Effector CD4-positive, alpha-beta T cell (primary cell): Measurements from ENCODE around the gene LHFPL4. TPM values are rescaled to one million over a fixed set of nuclear protein-coding genes. Genes with fewer than 3 reads are reported as not detected.
"Not testable (repeated sequence)": the region's sequence is repeated elsewhere in the genome, so short reads cannot be mapped to it uniquely, and the experiment has no call there.

Experiments used
- DNase-seq: peaks from one replicate; pipeline ENCODE4 v3.0.0-alpha.2; 2020
- total RNA-seq: gene quantifications from one replicate; lab custom pipeline; 2026; lab: John Stamatoyannopoulos, UW

LHFPL4 gene
- not detected for total RNA-seq

DNA sequence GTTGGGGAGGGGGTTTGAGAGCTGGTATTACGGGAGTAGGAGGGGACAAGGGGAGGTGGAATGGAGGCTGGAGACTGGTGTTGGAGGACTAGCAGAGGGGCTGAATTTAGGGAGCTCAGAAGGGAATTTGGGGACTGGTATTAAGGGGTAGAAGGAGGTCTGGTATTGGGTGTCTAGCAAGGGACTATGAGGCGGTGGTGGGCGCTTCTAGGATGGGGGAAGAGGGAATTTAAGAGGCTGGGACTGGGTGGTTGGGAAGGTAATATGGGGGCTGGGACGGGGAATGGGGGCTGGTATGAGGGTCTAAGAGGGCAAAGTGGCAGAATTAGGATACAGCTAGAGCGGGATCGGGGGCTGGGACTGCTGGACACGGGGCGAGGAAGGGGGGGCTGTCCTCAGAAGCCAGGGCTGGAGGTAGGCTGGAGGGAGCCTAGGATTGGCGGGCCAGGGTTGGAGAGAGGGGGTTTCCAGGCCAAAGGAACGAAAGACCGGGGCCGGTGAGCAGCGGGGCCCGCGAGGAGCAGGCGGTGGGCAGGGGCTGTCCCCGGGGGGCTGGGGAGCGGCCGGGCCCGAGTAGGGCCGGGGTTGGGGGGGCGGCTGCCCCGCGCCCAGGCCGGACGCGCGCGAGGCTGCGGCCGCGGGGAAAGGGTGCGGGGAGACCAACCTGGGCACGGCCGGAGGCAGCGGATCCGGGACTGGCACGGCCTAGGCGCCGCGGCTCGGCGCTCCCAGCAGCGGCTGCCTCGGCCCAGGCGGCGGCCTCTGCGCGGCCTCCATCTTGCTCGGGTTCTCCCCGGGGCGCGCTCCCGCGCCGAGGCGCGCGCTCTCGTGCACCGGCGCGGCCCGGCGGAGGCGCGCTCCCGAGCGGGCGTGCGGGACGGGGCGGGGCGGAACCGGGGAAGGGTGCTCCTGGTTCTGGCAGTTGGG lies at the start of gene LHFPL4:
TSS of gene LHFPL4 (minus strand) at position 802 of the 927 bp plus-strand sequence. CDS start 1,143 bp downstream, outside the sequence.
- DNase-seq: no peak

DNA sequence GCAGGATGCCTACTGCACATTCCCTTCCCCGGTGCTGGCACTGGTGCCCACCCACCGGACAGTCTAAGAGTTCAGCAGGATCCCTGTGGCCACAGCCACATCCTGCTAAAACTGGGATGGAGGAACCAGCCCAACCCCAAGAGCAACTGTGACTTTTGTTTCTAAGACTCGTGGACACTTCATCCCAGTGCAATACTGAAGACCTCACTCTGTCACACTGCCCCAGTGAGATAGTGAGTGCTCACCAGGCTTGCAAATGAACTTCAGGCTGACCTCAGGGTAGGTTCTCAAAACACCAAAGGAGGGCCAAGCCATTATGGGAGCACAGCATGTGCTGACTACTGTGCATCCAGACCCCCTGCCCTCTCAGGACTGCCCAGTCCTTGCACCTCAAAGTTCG lies 49.0 kb upstream of the LHFPL4 start:
- no peak for DNase-seq

DNA sequence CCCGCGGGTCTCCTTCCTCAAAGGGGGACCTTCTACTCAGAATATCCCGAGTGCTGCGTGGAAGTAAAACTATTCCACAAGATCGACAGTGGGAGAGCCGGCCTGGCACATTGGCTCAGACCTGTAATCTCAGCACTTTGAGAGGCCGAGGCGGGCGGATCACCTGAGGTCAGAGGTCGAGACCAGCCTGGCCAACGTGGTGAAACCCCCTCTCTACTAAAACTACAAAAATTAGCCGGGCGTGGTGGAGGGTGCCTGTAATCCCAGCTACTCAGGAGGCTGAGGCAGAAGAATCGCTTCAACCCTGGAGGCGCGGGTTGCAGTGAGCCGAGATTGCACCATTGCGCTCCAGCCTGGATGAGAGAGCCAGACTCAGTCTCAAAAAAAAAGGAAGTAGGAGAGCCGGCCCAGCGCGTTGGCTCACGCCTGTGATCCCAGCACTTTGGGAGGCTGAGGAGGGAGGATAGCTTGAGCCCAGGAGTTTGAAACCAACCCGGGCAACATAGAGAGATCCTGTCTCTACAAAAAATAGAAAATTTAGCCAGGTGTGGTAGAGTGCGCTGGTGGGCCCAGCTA lies 47.5 kb upstream of the LHFPL4 start:
- not testable (repeated sequence) for DNase-seq

DNA sequence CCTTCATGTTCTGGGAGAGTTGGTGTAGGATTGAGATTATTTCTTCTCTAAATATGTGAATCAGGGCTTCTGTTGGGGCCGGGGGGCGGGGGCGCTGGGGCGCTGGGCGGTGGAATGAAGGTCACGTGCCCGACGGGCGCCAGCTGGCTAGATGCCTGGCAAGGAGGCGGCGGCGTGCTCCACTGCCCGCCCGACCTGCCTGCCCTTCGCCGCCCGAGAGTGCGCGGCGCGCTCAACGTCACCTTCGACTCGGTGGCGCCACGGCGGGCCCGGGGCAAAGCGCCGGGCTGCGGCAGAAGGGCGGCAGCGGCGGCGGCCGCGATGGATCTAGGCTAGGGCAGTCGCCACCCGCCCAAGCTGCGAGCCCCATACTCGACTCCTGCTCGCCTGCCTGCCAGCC lies 47.0 kb upstream of the LHFPL4 start:
- no peak for DNase-seq

DNA sequence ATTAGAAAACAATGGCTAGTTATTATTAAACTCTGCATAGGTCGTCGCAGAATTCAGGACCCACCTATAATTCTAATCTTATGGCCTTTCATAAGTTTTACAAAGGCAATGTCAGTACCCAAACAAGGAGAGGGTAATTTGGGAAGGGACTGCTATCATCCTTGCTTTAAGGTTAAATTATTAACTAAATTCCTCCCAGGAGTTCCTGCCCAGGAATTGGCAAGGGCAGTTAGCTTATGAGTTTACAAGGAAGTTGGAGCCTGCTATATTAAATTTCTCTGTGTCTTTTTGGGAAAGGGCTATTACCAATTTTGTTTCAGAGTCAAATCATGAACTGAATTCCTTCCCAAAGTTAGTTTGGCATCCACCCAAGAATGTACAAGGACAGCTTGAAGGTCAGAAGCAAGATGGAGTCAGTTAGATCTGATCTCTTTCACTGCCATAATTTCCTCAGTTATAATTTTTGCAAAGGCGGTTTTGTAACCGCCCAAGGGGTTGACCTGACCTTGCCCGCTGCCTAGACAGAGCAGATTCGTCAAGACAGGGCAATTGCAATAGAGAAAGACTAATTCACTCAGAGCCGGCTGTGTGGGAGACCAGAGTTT lies 45.3 kb upstream of the LHFPL4 start:
- no peak for DNase-seq

DNA sequence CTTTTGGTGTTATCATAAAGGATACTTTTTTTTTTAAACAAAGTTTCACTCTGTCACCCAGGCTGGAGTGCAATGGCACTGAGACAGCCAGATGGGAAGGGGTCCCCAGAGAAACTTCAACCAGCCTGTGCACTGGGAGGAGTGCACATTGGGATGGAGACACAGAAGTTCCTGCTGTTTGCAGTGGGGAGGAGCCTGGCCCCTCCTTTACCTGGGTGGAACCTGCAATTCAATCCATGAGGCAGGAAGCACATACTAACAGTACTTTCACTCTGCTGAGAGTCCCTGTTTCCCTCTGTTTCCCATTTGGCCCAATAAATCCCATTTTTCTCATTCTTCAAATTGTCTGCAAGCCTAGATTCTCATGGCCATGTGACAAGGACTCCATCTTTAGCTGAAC lies 42.3 kb upstream of the LHFPL4 start:
- DNase-seq: no peak

DNA sequence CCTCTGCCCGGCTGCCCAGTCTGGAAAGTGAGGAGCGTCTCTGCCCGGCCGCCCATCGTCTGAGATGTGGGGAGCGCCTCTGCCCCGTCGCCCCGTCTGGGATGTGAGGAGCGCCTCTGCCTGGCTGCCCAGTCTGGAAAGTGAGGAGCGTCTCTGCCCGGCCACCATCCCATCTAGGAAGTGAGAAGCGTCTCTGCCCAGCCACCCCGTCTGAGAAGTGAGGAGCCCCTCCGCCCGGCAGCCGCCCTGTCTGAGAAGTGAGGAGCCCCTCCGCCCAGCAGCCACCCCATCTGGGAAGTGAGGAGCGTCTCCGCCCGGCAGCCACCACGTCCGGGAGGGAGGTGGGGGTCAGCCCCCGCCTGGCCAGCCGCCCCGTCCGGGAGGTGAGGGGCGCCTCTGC lies 38.2 kb upstream of the LHFPL4 start:
- not testable (repeated sequence) for DNase-seq

DNA sequence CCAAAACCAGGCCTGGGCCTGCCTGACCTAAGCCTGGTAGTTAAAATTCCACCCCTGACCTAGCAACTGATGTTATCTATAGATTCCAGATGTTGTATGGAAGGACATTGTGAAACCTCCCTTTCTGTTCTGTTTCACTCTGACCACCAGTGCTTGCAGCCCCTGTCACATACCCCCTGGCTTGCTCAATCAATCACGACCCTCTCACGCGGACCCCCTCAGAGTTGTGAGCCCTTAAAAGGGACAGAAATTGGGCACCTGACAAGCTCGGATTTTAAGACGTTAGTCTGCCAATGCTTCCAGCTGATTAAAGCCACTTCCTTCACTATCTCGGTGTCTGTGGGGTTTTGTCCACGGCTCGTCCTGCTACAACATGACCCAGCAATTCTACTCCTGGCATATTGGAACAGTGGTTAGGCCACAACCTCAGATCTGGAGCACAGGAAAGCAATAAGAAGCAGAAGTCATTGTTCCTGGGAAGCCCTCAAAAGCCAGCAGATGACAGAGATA lies 36.7 kb upstream of the LHFPL4 start:
- no peak for DNase-seq

DNA sequence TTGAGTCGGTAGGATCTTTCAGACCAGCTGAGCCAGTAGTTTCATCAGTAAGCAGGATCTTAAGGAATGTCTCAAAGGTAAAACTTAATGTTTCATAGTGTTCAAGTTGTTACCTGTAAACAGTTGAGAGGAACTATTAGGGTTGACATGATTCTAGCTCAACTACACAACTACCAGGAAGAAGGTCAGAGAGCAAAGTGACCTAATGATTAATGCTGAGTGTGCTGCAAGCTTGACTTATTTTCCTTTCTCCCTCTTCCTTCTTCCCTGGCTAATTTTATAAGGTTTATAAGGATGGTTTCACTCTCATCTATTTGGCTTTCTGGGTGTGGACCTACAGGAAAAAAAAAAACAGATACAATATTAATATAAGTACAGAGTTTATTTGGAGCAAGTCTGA lies 30.2 kb upstream of the LHFPL4 start:
- no peak for DNase-seq

DNA sequence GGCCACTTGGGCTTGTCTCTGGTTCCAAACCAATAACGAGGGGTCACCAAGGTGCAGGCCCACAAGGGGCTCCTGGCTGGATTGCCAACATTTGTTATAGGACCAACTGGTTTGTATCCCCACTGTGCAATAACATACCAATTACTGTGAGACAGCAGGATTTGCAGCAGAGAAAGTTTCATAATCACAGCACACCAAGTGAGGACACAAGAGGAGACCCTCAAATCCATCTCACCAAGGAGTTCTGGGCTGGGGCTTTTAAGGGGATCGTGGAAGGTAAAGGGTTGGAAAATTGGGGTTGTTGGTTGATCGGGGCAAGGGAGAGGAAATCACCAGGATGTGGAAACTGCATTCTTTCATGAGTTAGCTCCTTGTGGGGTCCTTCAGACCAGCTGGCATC lies 29.7 kb upstream of the LHFPL4 start:
- no peak for DNase-seq

DNA sequence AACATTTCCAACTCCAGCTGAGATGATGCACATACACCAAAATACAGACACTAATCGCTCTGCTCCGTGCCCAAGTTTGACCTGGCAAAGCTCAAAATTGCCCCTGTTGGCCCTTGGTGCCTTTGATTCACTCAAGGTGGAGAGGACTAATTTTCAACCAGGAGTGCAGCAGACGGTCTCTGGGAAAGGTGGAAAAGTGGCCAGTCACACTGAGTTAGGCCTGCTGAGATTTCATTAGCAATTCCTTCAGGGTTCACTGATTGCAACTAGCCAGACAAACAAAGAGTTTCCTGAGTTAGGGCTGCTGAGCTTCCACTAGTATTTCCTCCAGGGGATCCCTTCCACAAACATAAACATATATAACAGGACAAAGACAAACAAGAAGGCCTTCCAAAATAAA lies 28.7 kb upstream of the LHFPL4 start:
- DNase-seq: no peak

DNA sequence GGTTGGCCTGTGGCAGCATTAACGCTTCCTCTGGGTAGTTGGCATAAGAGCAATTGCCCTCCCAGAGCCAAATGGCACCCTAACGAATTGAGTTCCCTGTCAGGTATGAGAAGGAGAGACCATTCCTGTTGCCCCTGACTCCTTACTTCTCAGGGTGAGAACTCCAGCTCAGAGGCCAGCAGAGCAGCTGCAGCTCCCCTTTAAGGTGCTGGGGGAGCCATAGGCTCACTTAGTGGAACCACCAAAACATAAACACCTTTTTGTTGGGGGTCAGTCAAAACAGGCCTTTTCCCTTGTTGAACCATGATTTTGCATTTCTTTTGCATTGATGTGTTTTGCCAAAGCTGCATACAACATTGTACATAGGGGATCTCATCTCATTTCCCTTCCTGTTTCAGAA lies 28.1 kb upstream of the LHFPL4 start:
- DNase-seq: no peak

DNA sequence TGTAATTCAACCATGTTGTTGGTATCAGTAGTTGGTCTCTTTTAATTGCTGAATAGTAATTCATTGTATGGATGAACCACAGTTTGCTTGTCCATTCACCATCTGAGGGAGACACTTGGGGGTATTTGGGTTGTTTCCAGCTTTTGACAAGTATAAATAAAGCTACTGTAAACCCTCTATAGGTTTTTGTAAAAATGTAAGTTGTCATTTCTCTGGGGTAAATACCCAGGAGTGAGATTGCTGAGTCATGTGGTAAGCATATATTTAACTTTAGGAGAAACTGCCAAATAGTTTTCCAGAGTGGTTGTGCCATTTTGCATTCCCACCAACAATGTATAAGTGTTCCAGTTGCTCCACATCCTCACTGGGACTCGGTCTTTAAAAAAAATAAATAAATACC lies 15.4 kb upstream of the LHFPL4 start:
- DNase-seq: no peak

DNA sequence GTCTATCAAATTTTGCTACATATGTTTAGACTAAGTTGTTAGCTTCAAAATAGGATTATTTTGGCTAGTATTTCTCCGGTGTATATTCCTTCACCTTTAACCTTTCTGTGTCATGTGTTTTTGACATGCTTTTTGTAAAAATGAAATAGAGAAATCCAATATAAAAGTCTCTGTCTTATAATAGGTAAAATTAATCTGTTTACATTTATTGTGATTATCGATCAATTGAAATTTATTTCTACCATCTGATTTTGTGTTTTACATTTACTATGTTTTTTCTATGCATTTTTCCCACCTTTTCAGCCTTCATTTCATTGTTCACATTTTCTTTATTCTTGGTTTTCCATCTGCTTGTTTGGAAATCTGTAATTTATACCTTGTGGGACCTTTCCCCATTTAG lies 11.7 kb upstream of the LHFPL4 start:
- no peak for DNase-seq

DNA sequence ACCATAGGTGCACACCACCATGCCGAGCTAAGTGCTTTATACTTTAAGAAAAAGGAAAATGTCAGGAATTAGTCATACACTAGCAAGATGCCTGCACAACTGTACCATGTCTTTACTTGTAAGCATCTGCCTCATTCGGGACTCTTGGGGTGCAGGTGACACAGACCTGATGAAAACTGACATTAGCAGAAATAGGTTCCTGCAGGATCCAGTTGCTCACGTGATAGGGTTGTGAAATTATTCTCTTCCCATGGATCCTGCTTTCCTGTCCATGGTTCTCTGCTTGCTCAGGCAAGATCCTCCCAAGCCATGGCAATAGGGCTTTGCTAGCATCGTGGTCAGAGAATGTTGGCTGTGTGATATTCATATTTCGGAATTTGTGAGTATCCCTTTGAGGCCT lies 10.2 kb upstream of the LHFPL4 start:
- no peak for DNase-seq

DNA sequence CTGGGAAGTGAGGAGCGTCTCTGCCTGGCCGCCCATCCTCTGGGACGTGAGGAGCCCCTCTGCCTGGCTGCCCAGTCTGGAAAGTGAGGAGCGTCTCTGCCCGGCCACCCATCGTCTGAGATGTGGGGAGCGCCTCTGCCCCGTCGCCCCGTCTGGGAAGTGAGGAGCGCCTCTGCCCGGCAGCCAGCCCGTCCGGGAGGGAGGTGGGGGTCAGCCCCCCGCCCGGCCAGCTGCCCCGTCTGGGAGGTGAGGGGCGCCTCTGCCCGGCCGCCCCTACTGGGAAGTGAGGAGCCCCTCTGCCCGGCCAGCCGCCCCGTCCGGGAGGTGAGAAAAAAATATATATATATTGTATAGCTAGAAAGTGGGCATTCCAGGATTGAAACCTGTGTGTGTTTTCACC lies 6.4 kb upstream of the LHFPL4 start:
- not testable (repeated sequence) for DNase-seq

DNA sequence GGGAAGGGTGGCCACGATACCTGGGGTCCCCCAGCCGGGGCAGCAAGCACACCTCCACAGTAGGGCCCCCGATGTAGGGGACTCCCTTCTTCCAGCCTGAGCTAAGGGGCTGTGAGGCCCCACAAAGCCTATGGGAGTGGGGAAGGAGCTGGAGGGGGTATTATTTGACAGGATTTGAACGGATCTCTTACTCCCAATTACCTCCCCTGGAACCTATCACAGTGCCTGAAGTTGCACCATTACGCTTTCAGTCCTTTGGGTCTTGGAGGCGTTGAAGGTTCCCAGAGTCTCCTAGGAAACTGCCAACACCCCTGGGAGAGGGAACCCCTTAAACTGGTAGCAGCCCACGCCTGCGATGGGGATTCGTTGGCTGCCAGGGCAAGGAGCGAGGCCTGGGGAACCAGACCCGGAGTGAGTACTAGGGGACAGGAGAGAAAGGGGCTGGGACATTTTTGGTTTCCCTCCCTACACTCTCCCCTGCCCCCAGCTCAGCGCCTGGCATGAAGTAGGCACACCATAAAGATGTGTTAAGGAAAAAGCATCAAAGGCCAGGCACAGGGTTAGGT lies 409 bp upstream of the LHFPL4 start:
- DNase-seq: no peak

DNA sequence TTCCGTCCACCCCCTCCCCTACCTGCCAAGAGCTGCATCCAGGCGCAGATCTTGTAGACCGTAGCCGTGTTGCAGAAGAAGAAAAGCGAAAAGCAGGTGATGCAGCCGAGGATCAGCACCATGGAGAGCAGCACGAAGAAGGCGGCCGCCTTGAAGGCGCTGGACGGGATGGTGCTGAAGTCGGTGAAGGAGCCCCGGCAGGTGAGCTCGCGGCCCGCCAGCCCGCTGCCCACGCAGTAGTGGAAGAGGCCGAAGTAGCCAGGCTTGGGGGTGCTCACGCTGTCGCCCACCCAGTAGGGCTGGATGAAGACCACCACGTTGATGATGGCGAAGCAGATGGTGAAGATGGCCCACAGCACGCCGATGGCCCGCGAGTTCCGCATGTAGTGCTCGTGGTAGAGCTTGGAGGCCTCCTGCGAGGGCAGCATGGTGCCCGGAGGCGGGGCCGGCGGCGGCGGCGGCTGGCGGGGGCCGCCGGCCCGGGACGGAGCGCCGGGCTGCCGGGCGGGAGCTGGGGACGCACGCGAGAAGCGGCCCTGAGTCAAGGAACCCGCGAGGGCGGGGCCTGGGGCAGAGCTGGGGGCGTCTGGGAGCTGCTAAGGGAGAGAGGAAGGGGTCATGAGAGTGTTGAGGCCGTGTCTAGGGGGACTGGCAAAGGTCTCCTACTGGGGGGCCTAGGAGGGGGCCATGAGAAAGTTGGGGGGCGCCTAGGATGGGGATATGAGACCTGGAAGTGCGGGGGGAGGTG lies 1.2 kb downstream of the LHFPL4 start:
- no peak for DNase-seq

DNA sequence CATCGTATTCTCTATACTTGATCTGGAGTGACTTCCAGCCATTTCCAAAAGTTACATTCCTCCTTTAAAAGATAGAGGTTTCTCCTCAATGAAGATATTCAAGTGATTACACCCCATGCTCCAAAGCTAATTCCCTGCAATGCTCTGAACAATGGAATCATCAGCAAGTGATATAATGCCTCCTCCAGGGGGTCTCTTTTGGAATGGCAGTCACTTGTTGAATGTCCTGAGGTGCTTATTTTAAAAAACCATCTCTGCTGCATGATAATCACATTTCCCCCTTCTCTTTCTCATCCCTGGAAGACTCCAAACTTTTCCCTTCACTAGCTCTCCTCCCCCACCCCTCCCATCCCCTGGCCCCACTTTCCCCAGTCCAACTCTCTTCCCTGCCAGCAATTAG lies 2.6 kb downstream of the LHFPL4 start:
- no peak for DNase-seq

DNA sequence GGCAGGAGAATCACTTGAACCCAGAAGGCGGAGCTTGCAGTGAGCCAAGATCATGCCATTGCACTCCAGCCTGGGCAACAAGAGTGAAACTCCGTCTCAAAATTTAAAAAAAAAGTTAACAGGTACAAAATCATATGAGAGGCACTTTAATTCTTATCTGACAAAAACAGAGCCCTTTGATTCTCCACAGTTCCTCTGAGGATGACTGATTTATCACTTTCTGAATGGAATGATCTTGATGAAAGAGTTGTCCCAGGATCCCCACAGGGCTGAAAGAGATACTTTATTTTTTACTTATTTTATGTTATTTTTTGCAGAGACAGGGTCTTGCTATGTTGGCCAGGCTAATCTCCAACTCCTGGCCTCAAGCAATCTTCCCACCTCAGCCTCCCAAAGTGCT lies 4.0 kb downstream of the LHFPL4 start:
- DNase-seq: no peak

DNA sequence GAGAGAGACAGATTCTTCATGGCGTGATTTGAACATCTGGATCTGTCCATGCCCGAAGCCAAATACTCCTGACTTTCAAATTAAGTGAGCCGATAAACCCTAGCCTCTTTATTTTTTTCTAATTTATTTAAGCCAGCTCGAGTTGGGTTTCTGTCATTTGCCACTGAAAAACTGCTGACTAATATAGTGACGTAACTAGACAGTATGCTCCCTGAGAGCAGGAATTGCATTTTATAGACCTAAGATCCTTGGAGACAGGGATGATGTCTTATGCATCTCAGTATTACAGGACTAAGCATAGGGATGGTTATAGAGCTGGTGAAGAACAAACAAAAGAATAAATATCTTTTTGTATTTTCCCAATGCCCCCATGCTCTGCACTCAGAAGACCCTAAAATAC lies 4.6 kb downstream of the LHFPL4 start:
- no peak for DNase-seq

DNA sequence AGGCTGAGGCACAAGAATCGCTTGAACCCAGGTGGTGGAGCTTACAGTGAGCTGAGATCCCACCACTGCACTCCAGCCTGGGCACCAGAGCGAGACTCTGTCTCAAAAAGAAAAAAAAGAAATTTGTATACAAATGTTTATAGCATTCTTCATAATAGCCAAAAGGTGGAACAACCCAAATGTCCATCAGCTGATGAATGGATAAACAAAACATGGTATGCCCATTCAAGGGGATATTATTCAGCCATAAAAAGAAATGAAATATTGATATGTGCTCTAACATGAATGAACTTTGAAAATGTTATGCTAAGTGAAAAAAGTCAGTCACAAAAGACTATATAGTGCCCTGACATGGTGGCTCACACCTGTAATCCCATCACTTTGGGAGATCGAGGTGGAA lies 11.4 kb downstream of the LHFPL4 start:
- DNase-seq: no peak

DNA sequence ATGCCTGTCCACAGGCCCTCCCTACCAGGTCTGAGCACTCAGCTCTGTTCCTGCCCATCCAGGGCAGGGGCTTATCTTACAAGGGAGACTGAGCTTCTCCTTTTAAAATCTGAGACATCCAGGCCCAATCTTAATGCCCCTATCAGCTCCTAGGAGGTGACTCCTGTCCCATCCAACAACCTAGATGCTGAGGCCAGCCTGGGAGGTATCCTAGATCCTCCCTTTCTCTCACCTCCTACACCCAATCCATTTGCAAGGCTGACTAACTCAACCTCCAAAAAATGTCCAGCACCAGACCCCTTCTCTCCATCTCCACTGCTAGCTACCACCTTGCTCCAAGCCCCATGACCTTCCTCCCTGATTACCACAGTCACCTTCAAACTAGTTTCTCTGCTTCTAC lies 17.4 kb downstream of the LHFPL4 start:
- no peak for DNase-seq
